Measurements from ENCODE around the gene METAP1D.

- TF ChIP-seq CTCF (IDR thresholded peaks at IDR 0.05; ENCODE audit: insufficient read depth, low read length, poor library complexity, severe bottlenecking) (no peak), EZH2phosphoT487 (conservative IDR thresholded peaks at IDR 0.05; ENCODE audit: low read length) (no peak)
These were observed 42.7 kb upstream of the METAP1D start for GRCh38 chr2:171957061-171957460.
